Type B pancreatic cell (in vitro differentiated cells): Measurements from ENCODE around the gene IFFO2. TPM values are rescaled to one million over a fixed set of nuclear protein-coding genes. Genes with fewer than 3 reads are reported as not detected.
A peak's percentile ranks its signal among the peaks of the same experiment; 100 is the strongest.

Experiments
- DNase-seq: peaks from one replicate; pipeline ENCODE4 v3.0.0; 2021; ENCODE audit warnings: mixed read lengths; ENCODE audit not compliant: unreplicated experiment; ENCODE audit errors: extremely low spot score
- H3K27ac Mint-ChIP-seq: 2 replicates; pipeline ENCODE4 v1.8.0; 2021; ENCODE audit warnings: mild to moderate bottlenecking, mixed read lengths
- H3K27me3 Mint-ChIP-seq: 2 replicates; pipeline ENCODE4 v1.8.0; 2021; ENCODE audit warnings: mixed read lengths
- H3K36me3 Mint-ChIP-seq: 2 replicates; pipeline ENCODE4 v1.8.0; 2021; ENCODE audit warnings: mixed read lengths
- H3K4me1 Mint-ChIP-seq: one replicate; pipeline ENCODE4 v1.8.0; 2021; ENCODE audit warnings: mixed read lengths; ENCODE audit not compliant: unreplicated experiment
- H3K4me3 Mint-ChIP-seq: 2 replicates; pipeline ENCODE4 v1.8.0; 2021; ENCODE audit warnings: mild to moderate bottlenecking, mixed read lengths
- H3K9me3 Mint-ChIP-seq: 2 replicates; pipeline ENCODE4 v1.8.0; 2021; ENCODE audit warnings: mixed read lengths
- CTCF ChIP-seq: fragments of 200-600 bp; sonication (generic); conservative IDR thresholded peaks from 2 replicates; pipeline ENCODE4 v1.5.0; 2021; ENCODE audit warnings: antibody characterized with exemption, mild to moderate bottlenecking
- total RNA-seq: library from RNA; stranded (reverse); gene quantifications from 2 replicates; pipeline ENCODE4 v1.2.1, GENCODE V29; 2021; ENCODE audit warnings: low replicate concordance

IFFO2 gene
- total RNA-seq, 1 donor from 2014 or later, result 11.3 TPM

DNA sequence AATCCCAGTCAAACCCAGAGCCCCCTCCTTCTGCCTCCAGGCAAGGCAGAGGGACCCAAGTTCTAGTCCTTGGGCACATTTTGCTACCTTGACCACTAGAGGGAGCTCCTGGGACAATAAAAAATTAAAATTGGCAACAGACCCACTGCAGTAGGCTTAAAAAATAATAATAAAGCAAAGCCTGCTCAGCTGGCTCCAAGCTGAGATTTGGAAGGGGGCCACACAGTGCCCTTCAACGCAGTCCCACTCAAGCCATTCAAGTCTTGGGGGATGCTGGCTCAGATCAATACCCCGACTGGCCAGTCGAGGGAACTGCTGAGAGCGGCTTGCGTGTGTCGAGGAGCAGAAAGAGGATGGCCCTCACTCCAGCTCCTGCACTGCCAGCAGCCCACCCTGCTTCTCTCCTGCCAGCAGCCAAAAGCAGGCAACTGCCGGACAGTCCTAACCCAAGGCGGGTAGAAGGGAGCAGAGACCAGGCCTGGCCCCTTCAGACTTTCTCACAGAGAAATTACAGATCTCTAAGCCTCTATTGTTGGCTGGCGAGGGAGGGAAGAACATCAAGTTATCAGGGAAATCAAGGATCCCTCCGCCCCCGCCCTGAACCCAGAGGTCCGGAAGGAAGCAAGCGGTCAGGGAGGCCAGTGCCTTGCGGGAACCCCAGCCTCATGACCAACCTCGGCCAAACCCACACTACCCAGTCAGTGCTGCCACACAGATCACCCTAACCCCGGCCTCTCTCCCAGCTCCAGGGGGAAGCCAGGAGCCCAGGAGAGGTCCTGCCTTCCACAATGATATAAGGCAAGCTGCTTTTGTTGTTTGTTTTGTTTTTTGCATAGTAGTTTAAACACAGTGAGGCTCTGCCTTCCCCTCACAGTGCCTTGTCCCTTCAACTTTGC lies 49.2 kb downstream of the IFFO2 start:
- H3K36me3 Mint-ChIP-seq, result no peaks in the 10 kb centered on the region
- H3K27ac Mint-ChIP-seq, result peak overlapping the region; percentile 64
- H3K4me1 Mint-ChIP-seq, result peaks cover 5% of the 10 kb centered on the region
- DNase-seq, result no peak
- TF ChIP-seq CTCF, result peak; percentile 99
- H3K27me3 Mint-ChIP-seq, result no peaks in the 10 kb centered on the region
- H3K4me3 Mint-ChIP-seq, result no peak overlapping the region
- H3K9me3 Mint-ChIP-seq, result no peaks in the 10 kb centered on the region

GRCh38 chr1:18903291-18903756 lies 53.2 kb downstream of the IFFO2 start:
- H3K27ac Mint-ChIP-seq, result peak overlapping the region; percentile 100

GRCh38 chr1:18902523-18903290 lies 53.8 kb downstream of the IFFO2 start, which contains the start of gene ALDH4A1:
Gene ALDH4A1, minus strand, starts transcription at chr1:18902555. Its CDS starts 32 bp downstream, at chr1:18902523.
- DNase-seq, result peak; percentile 94
- no peaks in the 10 kb centered on the region for H3K9me3 Mint-ChIP-seq

More at GRCh38 chr1:18903291-18903756, 53.2 kb downstream of the IFFO2 start:
- Mint-ChIP-seq H3K27me3 (no peaks in the 10 kb centered on the region), H3K9me3 (no peaks in the 10 kb centered on the region), H3K4me1 (peaks cover 12% of the 10 kb centered on the region), H3K4me3 (peak overlapping the region; percentile 95), H3K36me3 (no peaks in the 10 kb centered on the region)
- no peak for TF ChIP-seq CTCF
- no peak for DNase-seq

GRCh38 chr1:18901952-18902522 lies 54.4 kb downstream of the IFFO2 start:
- DNase-seq, result no peak
- H3K27ac Mint-ChIP-seq, result peak overlapping the region; percentile 100
- H3K4me3 Mint-ChIP-seq, result peak overlapping the region; percentile 95
- no peaks in the 10 kb centered on the region for H3K27me3 Mint-ChIP-seq
- TF ChIP-seq CTCF, result no peak
- H3K36me3 Mint-ChIP-seq, result no peaks in the 10 kb centered on the region
- peaks cover 12% of the 10 kb centered on the region for H3K4me1 Mint-ChIP-seq
- H3K9me3 Mint-ChIP-seq, result no peaks in the 10 kb centered on the region

More at GRCh38 chr1:18902523-18903290, 53.8 kb downstream of the IFFO2 start, which contains the start of gene ALDH4A1:
- Mint-ChIP-seq H3K27me3 (no peaks in the 10 kb centered on the region), H3K4me1 (peaks cover 12% of the 10 kb centered on the region), H3K27ac (peak within 1 kb of the TSS; percentile 100), H3K4me3 (peak within 1 kb of the TSS; percentile 95), H3K36me3 (no peaks in the 10 kb centered on the region)
- TF ChIP-seq CTCF, result no peak

DNA sequence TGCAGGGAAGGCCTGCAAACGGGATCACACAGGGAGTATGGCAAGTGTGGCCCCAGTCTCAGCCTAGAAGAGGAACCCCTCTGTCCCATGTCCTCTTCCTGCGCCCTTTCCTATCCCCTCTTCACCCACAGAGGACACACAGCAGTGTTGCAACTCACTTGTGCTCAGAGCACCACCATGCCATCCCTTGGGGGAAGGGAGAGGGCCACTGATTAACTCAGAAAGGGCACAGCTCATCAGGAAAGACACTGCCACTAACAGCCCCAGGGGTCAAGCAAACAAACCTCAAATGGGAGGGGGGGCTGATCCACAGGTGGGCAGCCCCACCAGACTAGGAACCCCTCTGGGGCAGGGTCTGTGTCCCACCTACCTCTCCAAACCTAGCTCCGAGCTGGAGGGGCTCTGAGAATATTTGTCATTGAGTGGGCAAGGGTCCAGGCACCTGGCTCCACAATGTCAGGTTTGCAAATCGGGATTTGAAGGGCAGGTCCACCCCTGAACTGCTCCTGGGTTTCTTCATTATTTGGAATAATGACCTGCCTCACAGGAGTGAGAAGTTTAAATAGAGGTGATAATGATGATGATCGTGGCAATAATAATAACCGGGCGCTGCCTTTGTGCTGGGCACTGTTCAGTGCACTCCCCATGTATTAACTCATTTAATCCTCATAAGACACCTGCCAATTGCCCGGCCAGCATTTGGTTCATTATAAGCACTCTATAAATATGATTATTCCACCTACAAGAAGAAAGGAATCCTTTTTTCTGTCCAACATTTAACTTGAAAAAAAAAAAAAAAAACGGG lies 55.1 kb downstream of the IFFO2 start:
- DNase-seq, result no peak
- H3K9me3 Mint-ChIP-seq, result no peaks in the 10 kb centered on the region
- no peaks in the 10 kb centered on the region for H3K27me3 Mint-ChIP-seq
- no peaks in the 10 kb centered on the region for H3K36me3 Mint-ChIP-seq
- H3K4me3 Mint-ChIP-seq, result peak overlapping the region; percentile 95
- H3K4me1 Mint-ChIP-seq, result peaks cover 12% of the 10 kb centered on the region
- TF ChIP-seq CTCF, result no peak
- H3K27ac Mint-ChIP-seq, result peak overlapping the region; percentile 100
